Glutamatergic neuron (in vitro differentiated cells): ENCODE data around the gene SLC30A7. TPM values are rescaled to one million over a fixed set of nuclear protein-coding genes. Genes with fewer than 3 reads are reported as not detected.
"Not testable (repeated sequence)": the region's sequence is repeated elsewhere in the genome, so short reads cannot be mapped to it uniquely, and the experiment has no call there.

Experiments used
- DNase-seq: peaks from one replicate; pipeline ENCODE4 v3.0.0; 2022
- H3K27ac Mint-ChIP-seq: one replicate; pipeline ENCODE4 v1.8.0; 2020; ENCODE audit warnings: mild to moderate bottlenecking, mixed read lengths, inconsistent platforms; ENCODE audit not compliant: unreplicated experiment
- H3K27me3 Mint-ChIP-seq: one replicate; pipeline ENCODE4 v1.8.0; 2020; ENCODE audit warnings: mild to moderate bottlenecking, moderate library complexity, mixed read lengths, inconsistent platforms; ENCODE audit not compliant: unreplicated experiment
- H3K36me3 Mint-ChIP-seq: one replicate; pipeline ENCODE4 v1.8.0; 2020; ENCODE audit warnings: mild to moderate bottlenecking, mixed read lengths, inconsistent platforms; ENCODE audit not compliant: unreplicated experiment
- H3K4me1 Mint-ChIP-seq: one replicate; pipeline ENCODE4 v1.8.0; 2020; ENCODE audit warnings: mild to moderate bottlenecking, low read depth, mixed read lengths, inconsistent platforms; ENCODE audit not compliant: unreplicated experiment
- H3K4me3 Mint-ChIP-seq: one replicate; pipeline ENCODE4 v1.8.0; 2020; ENCODE audit warnings: mild to moderate bottlenecking, mixed read lengths, inconsistent platforms; ENCODE audit not compliant: unreplicated experiment
- H3K9me3 Mint-ChIP-seq: one replicate; pipeline ENCODE4 v1.8.0; 2020; ENCODE audit warnings: mild to moderate bottlenecking, moderate library complexity, mixed read lengths, inconsistent platforms; ENCODE audit not compliant: unreplicated experiment
- long read RNA-seq: library from polyadenylated mRNA; unstranded; transcript quantifications from one replicate; pipeline ENCODE4 v2.0.0, GENCODE V29; 2020; ENCODE audit not compliant: unreplicated experiment
- total RNA-seq: library from RNA; stranded (reverse); fragmentation: NEBNext Ultra II Directional; extraction: Animal tissue kit (Norgen Biotek cat#: 25700); gene quantifications from one replicate; pipeline ENCODE4 v1.2.1, GENCODE V29; 2021; ENCODE audit not compliant: unreplicated experiment
- TF ChIP-seq, protein P1 (sequence below): fragments of 200-600 bp; sonication (generic); IDR thresholded peaks from one replicate; pipeline ENCODE4 v1.5.0; 2021; ENCODE audit not compliant: partially characterized antibody, unreplicated experiment

Gene SLC30A7, protein sequence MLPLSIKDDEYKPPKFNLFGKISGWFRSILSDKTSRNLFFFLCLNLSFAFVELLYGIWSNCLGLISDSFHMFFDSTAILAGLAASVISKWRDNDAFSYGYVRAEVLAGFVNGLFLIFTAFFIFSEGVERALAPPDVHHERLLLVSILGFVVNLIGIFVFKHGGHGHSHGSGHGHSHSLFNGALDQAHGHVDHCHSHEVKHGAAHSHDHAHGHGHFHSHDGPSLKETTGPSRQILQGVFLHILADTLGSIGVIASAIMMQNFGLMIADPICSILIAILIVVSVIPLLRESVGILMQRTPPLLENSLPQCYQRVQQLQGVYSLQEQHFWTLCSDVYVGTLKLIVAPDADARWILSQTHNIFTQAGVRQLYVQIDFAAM
- total RNA-seq = 21.5 TPM
- long read RNA-seq, full-length matches to known transcripts = 1 of 3 reads
- long read RNA-seq, partial matches to known transcripts = 0 of 3 reads
- long read RNA-seq, other reads (novel, unspliced or antisense) = 2 of 3 reads

DNA sequence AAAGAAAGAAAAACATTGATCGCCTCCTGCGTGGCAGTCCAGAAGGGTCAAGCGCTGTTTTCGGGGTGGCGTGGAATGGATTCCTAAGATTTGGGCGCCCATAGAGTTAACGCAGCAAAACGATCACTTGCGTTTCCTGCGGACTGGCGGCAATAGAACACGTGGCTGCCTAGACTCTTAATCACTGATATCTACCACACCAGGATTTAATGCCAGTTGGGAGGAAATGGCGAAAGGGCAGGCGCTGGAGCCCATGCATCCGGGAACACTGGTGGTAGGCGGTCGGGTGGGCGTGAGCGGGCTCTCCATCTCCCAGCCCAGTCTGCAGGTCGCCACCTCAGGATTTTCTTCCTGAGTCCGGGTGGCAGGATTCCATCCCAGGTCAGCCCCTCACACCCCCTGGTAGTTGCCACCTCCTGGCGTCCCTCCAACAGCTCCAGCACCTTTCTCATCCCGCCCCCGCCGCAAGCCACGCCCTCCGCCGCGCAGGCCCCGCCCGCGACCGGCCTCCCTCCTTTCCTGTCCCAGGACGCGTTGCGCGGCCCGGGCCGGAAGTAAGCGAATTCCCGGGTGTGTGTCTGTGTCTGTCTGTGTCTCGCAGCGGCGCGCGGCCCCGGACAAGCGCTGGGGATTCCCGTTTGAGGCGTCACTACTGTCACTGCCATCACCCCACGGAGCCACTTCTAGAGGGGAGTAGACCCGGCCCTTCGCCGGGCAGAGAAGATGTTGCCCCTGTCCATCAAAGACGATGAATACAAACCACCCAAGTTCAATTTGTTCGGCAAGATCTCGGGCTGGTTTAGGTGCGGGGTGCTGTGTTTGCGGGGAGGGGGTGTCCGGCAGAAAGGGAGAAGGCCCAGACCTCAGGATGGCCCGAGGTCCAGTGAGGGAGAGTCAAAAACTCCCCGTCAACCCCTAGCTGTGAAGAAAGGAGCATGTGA lies at the start of gene SLC30A7:
Gene SLC30A7, plus strand, starts transcription at position 551 of the 941 bp plus-strand sequence. Its CDS starts 173 bp downstream, at position 724.
- peaks cover 5% of the 10 kb centered on the region for H3K9me3 Mint-ChIP-seq
- peaks cover 6% of the 10 kb centered on the region for H3K36me3 Mint-ChIP-seq
- peak within 1 kb of the TSS; percentile 98 for H3K4me3 Mint-ChIP-seq
- peak within 1 kb of the TSS; percentile 95 for H3K27ac Mint-ChIP-seq
- TF ChIP-seq, protein P1, sequence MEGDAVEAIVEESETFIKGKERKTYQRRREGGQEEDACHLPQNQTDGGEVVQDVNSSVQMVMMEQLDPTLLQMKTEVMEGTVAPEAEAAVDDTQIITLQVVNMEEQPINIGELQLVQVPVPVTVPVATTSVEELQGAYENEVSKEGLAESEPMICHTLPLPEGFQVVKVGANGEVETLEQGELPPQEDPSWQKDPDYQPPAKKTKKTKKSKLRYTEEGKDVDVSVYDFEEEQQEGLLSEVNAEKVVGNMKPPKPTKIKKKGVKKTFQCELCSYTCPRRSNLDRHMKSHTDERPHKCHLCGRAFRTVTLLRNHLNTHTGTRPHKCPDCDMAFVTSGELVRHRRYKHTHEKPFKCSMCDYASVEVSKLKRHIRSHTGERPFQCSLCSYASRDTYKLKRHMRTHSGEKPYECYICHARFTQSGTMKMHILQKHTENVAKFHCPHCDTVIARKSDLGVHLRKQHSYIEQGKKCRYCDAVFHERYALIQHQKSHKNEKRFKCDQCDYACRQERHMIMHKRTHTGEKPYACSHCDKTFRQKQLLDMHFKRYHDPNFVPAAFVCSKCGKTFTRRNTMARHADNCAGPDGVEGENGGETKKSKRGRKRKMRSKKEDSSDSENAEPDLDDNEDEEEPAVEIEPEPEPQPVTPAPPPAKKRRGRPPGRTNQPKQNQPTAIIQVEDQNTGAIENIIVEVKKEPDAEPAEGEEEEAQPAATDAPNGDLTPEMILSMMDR = no peak
- H3K4me1 Mint-ChIP-seq = peaks cover 9% of the 10 kb centered on the region
- H3K27me3 Mint-ChIP-seq = peaks cover 2% of the 10 kb centered on the region
- peak; percentile 96 for DNase-seq

DNA sequence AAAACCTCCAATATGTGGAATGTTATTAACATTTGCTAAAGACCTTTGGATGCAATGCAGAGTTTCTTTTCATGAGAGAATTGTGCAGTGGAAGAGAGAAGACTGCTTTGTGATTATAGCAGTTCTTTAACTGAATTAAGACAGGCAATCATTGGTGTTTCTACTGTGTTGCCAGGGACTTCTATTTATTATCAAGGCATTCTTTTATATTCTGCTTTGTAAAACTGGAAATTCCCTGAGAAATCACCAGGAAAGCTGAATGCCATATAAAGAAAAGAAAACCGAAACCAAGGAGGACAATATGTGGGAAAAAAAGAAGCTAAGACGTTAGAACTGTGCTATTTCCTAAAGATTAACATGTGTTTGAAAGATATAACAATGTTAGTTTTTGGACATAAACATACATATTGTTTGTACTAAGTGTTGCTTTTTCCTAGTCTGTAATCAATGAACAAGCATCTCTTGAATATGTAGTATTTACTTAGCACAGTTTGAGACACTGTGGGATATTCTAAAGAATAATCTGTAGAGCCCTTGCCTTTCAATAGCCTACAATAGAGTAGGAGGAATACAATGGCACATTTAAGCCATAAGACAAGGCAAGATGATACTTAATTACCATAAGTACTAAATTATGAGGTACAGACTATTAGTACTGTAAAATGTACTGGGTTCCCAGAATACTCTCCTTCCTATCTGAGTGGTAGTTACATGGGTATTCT lies 48.4 kb upstream of the SLC30A7 start:
- Mint-ChIP-seq H3K36me3 (peaks cover 5% of the 10 kb centered on the region), H3K27me3 (peaks cover 5% of the 10 kb centered on the region), H3K4me1 (peaks cover 5% of the 10 kb centered on the region), H3K9me3 (no peaks in the 10 kb centered on the region), H3K27ac (no peak overlapping the region), H3K4me3 (no peak overlapping the region)
- no peak for DNase-seq
- TF ChIP-seq, protein P1 = no peak

DNA sequence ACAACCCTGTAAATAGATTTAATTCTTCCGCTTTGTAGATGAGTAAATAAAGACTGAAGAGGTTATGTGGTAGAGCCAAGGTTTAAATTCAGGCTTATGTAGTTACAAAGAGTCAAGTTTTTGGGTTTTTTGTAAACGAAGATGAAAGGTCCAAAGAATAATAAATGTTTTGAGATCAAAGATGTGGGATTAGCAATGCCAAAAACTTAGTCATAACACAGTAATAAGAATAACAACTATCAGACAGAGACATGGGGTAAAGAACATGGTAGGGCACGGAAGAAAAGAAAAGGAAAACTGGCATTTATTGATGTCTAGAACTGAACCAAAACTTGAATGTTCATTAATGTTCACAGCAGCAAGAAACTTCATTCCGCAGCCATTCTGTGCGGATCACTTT lies 44.2 kb upstream of the SLC30A7 start:
- Mint-ChIP-seq H3K27ac (no peak overlapping the region), H3K36me3 (no peaks in the 10 kb centered on the region), H3K9me3 (no peaks in the 10 kb centered on the region), H3K4me1 (peaks cover 5% of the 10 kb centered on the region), H3K27me3 (peaks cover 2% of the 10 kb centered on the region), H3K4me3 (no peak overlapping the region)
- no peak for DNase-seq
- TF ChIP-seq, protein P1 = no peak

DNA sequence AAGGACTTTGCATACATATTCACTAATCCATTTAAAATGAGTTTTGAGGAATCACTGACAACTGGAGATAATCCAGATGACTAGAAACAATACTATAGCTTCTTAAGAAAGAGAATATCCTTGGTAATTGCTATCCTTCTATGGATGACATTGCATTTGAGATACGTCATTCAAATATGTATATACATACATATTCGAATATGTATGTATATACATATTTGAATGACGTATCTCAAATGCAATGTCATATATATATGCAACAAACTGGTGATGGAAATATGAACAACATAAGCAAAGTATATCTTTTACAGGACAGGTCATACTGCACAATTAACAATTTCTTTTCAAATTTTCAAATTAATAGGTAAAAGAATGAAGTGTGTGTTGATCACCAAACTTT lies 42.9 kb upstream of the SLC30A7 start:
- no peak for DNase-seq
- Mint-ChIP-seq H3K36me3 (no peaks in the 10 kb centered on the region), H3K4me1 (peaks cover 4% of the 10 kb centered on the region), H3K27me3 (peaks cover 2% of the 10 kb centered on the region), H3K9me3 (no peaks in the 10 kb centered on the region), H3K27ac (no peak overlapping the region), H3K4me3 (no peak overlapping the region)
- TF ChIP-seq, protein P1 = no peak

DNA sequence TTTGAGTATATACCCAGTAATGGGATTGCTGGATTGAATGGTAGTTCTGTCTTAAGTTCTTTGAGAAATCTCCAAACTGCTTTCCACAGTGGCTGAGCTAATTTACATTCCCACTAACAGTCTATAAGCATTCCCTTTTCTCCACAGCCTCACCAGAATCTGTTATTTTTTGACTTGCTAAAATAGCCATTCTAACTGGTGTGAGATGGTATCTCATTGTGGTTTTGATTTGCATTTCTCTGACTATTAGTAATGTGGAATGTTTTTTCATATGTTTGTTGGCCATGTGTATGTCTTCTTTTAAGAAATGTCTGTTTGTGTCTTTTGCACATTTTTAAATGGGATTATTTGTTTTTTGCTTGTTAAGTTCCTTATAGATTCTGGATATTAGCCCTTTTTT lies 40.8 kb upstream of the SLC30A7 start:
- H3K4me1 Mint-ChIP-seq, H3K4me3 Mint-ChIP-seq, H3K27me3 Mint-ChIP-seq, DNase-seq, H3K9me3 Mint-ChIP-seq, H3K36me3 Mint-ChIP-seq, H3K27ac Mint-ChIP-seq: not testable (repeated sequence)
